K562 (cell line): ENCODE data around the gene NOX1. TPM values are rescaled to one million over a fixed set of nuclear protein-coding genes. Genes with fewer than 3 reads are reported as not detected.

Experiments used
- AFF1 ChIP-seq, 2 experiments: fragments of 450-650 bp; IDR thresholded peaks; 2 replicates each; pipeline ENCODE4 v1.6.1; 2018; ENCODE audit warnings: mild to moderate bottlenecking in 2 of 2, low read depth in 1 of 2; ENCODE audit not compliant: partially characterized antibody in 2 of 2
- ARNT ChIP-seq, 2 experiments: fragments of 450-650 bp; IDR thresholded peaks; 2 replicates each; pipeline ENCODE4 v1.6.1; 2016; ENCODE audit warnings: mild to moderate bottlenecking in 1 of 2
- BHLHE40 ChIP-seq: IDR thresholded peaks from 2 replicates; pipeline ENCODE4 v1.6.1; 2011; ENCODE audit warnings: low read length, improper control_type of control experiment
- ETV1 ChIP-seq: fragments of 450-650 bp; conservative IDR thresholded peaks from 2 replicates; pipeline ENCODE4 v1.6.1; 2016; ENCODE audit warnings: missing genetic modification characterization, control low read depth, low read depth, missing compliant biosample characterization
- HMBOX1 ChIP-seq: sonication (generic); IDR thresholded peaks from 2 replicates; pipeline ENCODE4 v1.6.1; 2016
- JUND ChIP-seq, 2 experiments: IDR thresholded peaks; 2 replicates in 1 of 2; 3 replicates in 1 of 2; pipeline ENCODE4 v1.6.1; 2011; ENCODE audit warnings: borderline replicate concordance in 2 of 2, low read depth in 2 of 2, low read length in 2 of 2, improper control_type of control experiment in 1 of 2, missing biosample characterization in 1 of 2, missing genetic modification characterization in 1 of 2, missing genetic modification reagents in 1 of 2
- MCM3 ChIP-seq: fragments of 450-650 bp; IDR thresholded peaks from 2 replicates; pipeline ENCODE4 v1.6.1; 2016
- MYC ChIP-seq, 2 experiments: fragments of 250-450 bp in 1 of 2; sonication (Bioruptor Pico) in 1 of 2; IDR thresholded peaks; 2 replicates each; pipeline versions ENCODE4 v1.5.1 to v1.6.1; 2012 to 2021; ENCODE audit warnings: low read depth in 2 of 2, borderline replicate concordance in 1 of 2, improper control_type of control experiment in 1 of 2, low read length in 1 of 2, mild to moderate bottlenecking in 1 of 2, moderate library complexity in 1 of 2
- NR3C1 ChIP-seq: sonication (generic); formaldehyde crosslinking; IDR thresholded peaks from 2 replicates; pipeline ENCODE4 v1.8.1; 2022; ENCODE audit warnings: missing genetic modification reagents
- PML ChIP-seq: IDR thresholded peaks from 2 replicates; pipeline ENCODE4 v1.6.1; 2012; ENCODE audit warnings: low read length, inconsistent platforms
- TEAD2 ChIP-seq: fragments of 450-650 bp; IDR thresholded peaks from 2 replicates; pipeline ENCODE4 v1.6.1; 2016; ENCODE audit warnings: missing genetic modification characterization, control low read depth, missing compliant biosample characterization
- THAP12 ChIP-seq: fragments of 250-450 bp; sonication (Bioruptor Pico); IDR thresholded peaks from 2 replicates; pipeline ENCODE4 v1.9.0; 2021; ENCODE audit warnings: mild to moderate bottlenecking, inconsistent platforms
- YY1 ChIP-seq, 3 experiments: IDR thresholded peaks; 2 replicates each; pipeline ENCODE4 v1.6.1; 2011; ENCODE audit warnings: low read length in 2 of 3, mild to moderate bottlenecking in 2 of 3, moderate library complexity in 2 of 3, borderline replicate concordance in 1 of 3, control low read depth in 1 of 3, low read depth in 1 of 3; ENCODE audit not compliant: insufficient read depth in 3 of 3, insufficient replicate concordance in 2 of 3, control insufficient read depth in 1 of 3, insufficient read length in 1 of 3; ENCODE audit errors: extremely low read depth in 1 of 3
- ZFP1 ChIP-seq: fragments of 450-650 bp; formaldehyde crosslinking; IDR thresholded peaks from 2 replicates; pipeline ENCODE4 v1.4.0; 2020; ENCODE audit warnings: mild to moderate bottlenecking, mixed read lengths
- ZNF277 ChIP-seq: fragments of 250-450 bp; sonication (Bioruptor Pico); IDR thresholded peaks from 2 replicates; pipeline ENCODE4 v1.8.0; 2022; ENCODE audit warnings: inconsistent platforms, mild to moderate bottlenecking, moderate library complexity, borderline replicate concordance
- ZNF561 ChIP-seq: fragments of 450-650 bp; formaldehyde crosslinking; conservative IDR thresholded peaks from 2 replicates; pipeline ENCODE4 v1.4.0; 2020; ENCODE audit warnings: mild to moderate bottlenecking, moderate library complexity
- ZNF717 ChIP-seq: fragments of 250-450 bp; sonication (Bioruptor Pico); IDR thresholded peaks from 2 replicates; pipeline ENCODE4 v1.5.0; 2021
- polyA plus RNA-seq, 8 experiments: library from polyadenylated mRNA; depleted of rRNA in 4 of 8; stranded (reverse) in 5 of 8; unstranded in 3 of 8; fragments of >200 nt; fragmentation: Nextera tagmentation in 2 of 8; fragmentation: Illumina TruSeq in 1 of 8; extraction: Ambion mirVana in 2 of 8; extraction: Trizol in 1 of 8; gene quantifications; 2 replicates each; pipeline versions ENCODE4 v1.2.1 to v1.2.3, GENCODE V29; 2011 to 2014; ENCODE audit warnings: inconsistent platforms in 1 of 8, missing spikeins in 1 of 8
- total RNA-seq, 7 experiments: library from RNA; depleted of rRNA in 6 of 7; stranded (reverse); fragments of >200 nt in 6 of 7; fragmentation: Illumina TruSeq in 2 of 7; extraction: Trizol in 2 of 7; gene quantifications; 2 replicates each; pipeline versions ENCODE4 v1.2.1 to v1.2.3, GENCODE V29; 2011 to 2021; ENCODE audit warnings: low replicate concordance in 1 of 7

NOX1 gene
- total and polyA plus RNA-seq, 9 of the 15 experiments (the other 6 are each of a cell fraction or from before 2014, with no cell fraction given), result 0.01 TPM; not detected in 8

- TF ChIP-seq AFF1 (IDR thresholded peaks at IDR 0.05; ENCODE audit: low read depth in 1 of 2, partially characterized antibody in 2 of 2), result no peak
- no peak for TF ChIP-seq TEAD2 (tag)
- no peak for TF ChIP-seq HMBOX1
- peak; percentile 50; the same call in 1 of the 2 replicates for TF ChIP-seq PML
- peak; percentile 44 to 91 (median 82) for TF ChIP-seq YY1 (IDR thresholded peaks at IDR 0.05; ENCODE audit: borderline replicate concordance in 1 of 3, control insufficient read depth in 1 of 3, extremely low read depth in 1 of 3, insufficient read depth in 3 of 3, insufficient read length in 1 of 3, insufficient replicate concordance in 2 of 3, low read depth in 1 of 3, low read length in 2 of 3)
- no peak for TF ChIP-seq ZNF277 (CRISPR knock-in tag)
- peak; percentile 83 for TF ChIP-seq BHLHE40
- no peak for TF ChIP-seq ARNT (IDR thresholded peaks at IDR 0.05)
- TF ChIP-seq THAP12 (CRISPR knock-in tag), result no peak
- TF ChIP-seq ZNF561 (CRISPR knock-in tag), result no peak
- TF ChIP-seq ZFP1 (CRISPR knock-in tag), result no peak
- peak; percentile 50 for TF ChIP-seq JUND (IDR thresholded peaks at IDR 0.05; ENCODE audit: borderline replicate concordance, low read depth, low read length)
- no peak; the same call in 2 of the 3 replicates for TF ChIP-seq JUND (tag; IDR thresholded peaks at IDR 0.05; ENCODE audit: borderline replicate concordance, low read depth, low read length)
- TF ChIP-seq MYC (IDR thresholded peaks at IDR 0.05; ENCODE audit: low read depth, low read length), result peak; percentile 81
- no peak for TF ChIP-seq MYC (CRISPR knock-in tag; IDR thresholded peaks at IDR 0.05; ENCODE audit: borderline replicate concordance, low read depth)
- no peak for TF ChIP-seq ZNF717 (CRISPR knock-in tag)
- peak; percentile 95 for TF ChIP-seq ETV1 (tag)
- no peak for TF ChIP-seq NR3C1 (CRISPR knock-in tag)
- no peak for TF ChIP-seq MCM3
These were observed 54.1 kb downstream of the NOX1 start, which contains the start of gene CSTF2 (continued) for GRCh38 chrX:100819837-100820666.
